ENCODE results near the gene ALLC.

GRCh38 chr2:3610881-3611505 is 47.0 kb upstream of the ALLC start:
- no peak for TF ChIP-seq CTCF (IDR thresholded peaks at IDR 0.05)
- TF ChIP-seq POLR2A (IDR thresholded peaks at IDR 0.05), result no peak
